WTC11 (cell line): Measurements from ENCODE around the gene TSC1.

Experiments used
- ATF2 ChIP-seq: sonication (generic); formaldehyde crosslinking; IDR thresholded peaks from 2 replicates; pipeline ENCODE4 v1.8.1; 2022; ENCODE audit warnings: low read depth, missing genetic modification reagents, borderline replicate concordance
- ATF3 ChIP-seq: sonication (generic); formaldehyde crosslinking; conservative IDR thresholded peaks from 2 replicates; pipeline ENCODE4 v1.8.1; 2022; ENCODE audit warnings: mild to moderate bottlenecking, missing genetic modification reagents
- CTCF ChIP-seq: fragments of 200-600 bp; IDR thresholded peaks from 2 replicates; pipeline ENCODE4 v1.8.0; 2022; ENCODE audit warnings: antibody characterized with exemption
- ESRRA ChIP-seq: sonication (generic); formaldehyde crosslinking; IDR thresholded peaks from 2 replicates; pipeline ENCODE4 v1.8.1; 2022; ENCODE audit warnings: mild to moderate bottlenecking, missing genetic modification reagents, borderline replicate concordance
- GABPB1 ChIP-seq: sonication (generic); formaldehyde crosslinking; IDR thresholded peaks from 2 replicates; pipeline ENCODE4 v1.8.1; 2023; ENCODE audit warnings: mild to moderate bottlenecking, missing genetic modification reagents
- MAX ChIP-seq: sonication (generic); formaldehyde crosslinking; IDR thresholded peaks from 2 replicates; pipeline ENCODE4 v1.8.0; 2022; ENCODE audit warnings: mild to moderate bottlenecking, missing genetic modification reagents
- TEAD4 ChIP-seq: sonication (generic); formaldehyde crosslinking; IDR thresholded peaks from 2 replicates; pipeline ENCODE4 v1.8.0; 2022; ENCODE audit warnings: mild to moderate bottlenecking, missing genetic modification reagents

- TF ChIP-seq ESRRA (CRISPR knock-in tag) = no peak
- TF ChIP-seq CTCF = no peak
- no peak for TF ChIP-seq ATF2 (CRISPR knock-in tag)
- no peak for TF ChIP-seq GABPB1 (CRISPR knock-in tag)
- no peak for TF ChIP-seq MAX
- TF ChIP-seq TEAD4 (CRISPR knock-in tag) = no peak
- TF ChIP-seq ATF3 = no peak
Observed at GRCh38 chr9:132880324-132880661, 64.1 kb downstream of the TSC1 start.
